ENCODE measurements around the gene ANAPC2.

- TF ChIP-seq POLR2A (IDR thresholded peaks at IDR 0.05) (no peak), CTCF (IDR thresholded peaks at IDR 0.05) (no peak)
Measured at GRCh38 chr9:137178201-137178938, 10.0 kb downstream of the ANAPC2 start.

Data from prostate gland (tissue), 2 donors.